ENCODE data around the gene MSH5. TPM values are rescaled to one million over a fixed set of nuclear protein-coding genes. Genes with fewer than 3 reads are reported as not detected.

Gene MSH5
- total RNA-seq, 1 experiment from 2014 or later = 22.4 TPM

DNA sequence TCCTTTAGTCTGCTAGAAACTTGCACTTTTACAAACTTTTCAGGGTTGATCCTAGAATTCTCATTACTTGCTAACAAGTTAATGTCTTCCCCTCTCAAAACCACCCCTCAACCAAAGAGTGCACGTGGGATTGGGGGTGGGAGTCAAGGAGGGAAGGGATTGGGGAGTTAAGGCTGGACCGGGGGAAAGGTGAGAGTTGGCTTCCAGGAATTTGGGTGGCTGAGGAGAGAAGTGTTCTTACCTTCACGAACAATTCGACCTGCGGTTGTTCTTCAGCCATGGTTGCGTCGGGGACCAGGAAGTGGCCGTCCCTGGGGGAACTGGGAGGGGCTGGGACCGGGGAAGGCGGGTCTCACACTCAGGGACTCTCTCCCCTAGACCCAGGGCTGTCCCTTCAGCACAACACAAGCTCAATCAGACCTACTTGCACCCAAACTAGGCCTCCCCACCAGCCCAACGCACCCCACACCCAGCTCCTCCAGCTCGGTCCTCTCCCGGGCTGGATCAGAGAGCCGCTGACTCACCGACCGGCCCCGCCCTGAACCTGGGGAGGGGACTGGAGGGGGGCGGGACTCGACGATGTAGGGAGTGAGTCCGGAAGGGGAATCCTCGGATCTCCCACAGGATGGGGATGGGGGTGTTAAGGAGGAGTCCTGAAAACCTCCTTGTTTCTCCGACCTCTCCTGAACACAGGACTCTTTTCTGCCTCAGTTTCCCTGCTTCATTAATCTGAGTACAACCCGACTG lies 3.6 kb upstream of the MSH5 start, which contains the start of gene CLIC1:
Gene CLIC1 (minus strand): TSS at position 510 of the 747 bp plus-strand sequence. CDS start 230 bp downstream, at position 280.
- Histone ChIP-seq H4K20me1 (ENCODE audit: control insufficient read depth, insufficient read depth, insufficient read length) (no peaks in the 10 kb centered on the region), H3K56ac (ENCODE audit: insufficient read length, low read depth, low read length) (no peak within 1 kb of the TSS), H3K9me3 (ENCODE audit: control insufficient read depth, low read depth, low read length) (no peaks in the 10 kb centered on the region), H3K79me1 (ENCODE audit: insufficient read depth, low read depth, low read length, poor library complexity, severe bottlenecking) (no peaks in the 10 kb centered on the region), H3K4me2 (ENCODE audit: insufficient read depth, insufficient read length, low read length) (peak within 1 kb of the TSS; percentile 87), H3K14ac (ENCODE audit: insufficient read depth, low read length) (peak within 1 kb of the TSS; percentile 7), H4K5ac (ENCODE audit: insufficient read length, low read depth, low read length) (no peak within 1 kb of the TSS), H3K79me2 (ENCODE audit: insufficient read depth, low read length) (peaks cover 6% of the 10 kb centered on the region; the same call in 1 of the 2 replicates), H2BK5ac (ENCODE audit: insufficient read length, low read length) (no peak within 1 kb of the TSS), H2BK120ac (ENCODE audit: low read depth, low read length, poor library complexity, severe bottlenecking) (no peak within 1 kb of the TSS), H4K8ac (replicated peaks; ENCODE audit: insufficient read length, low read depth, low read length) (no peak within 1 kb of the TSS), H3K18ac (ENCODE audit: insufficient read length, low read depth, low read length) (no peak within 1 kb of the TSS), H3K4me1 (ENCODE audit: insufficient read depth, low read length) (peaks cover 16% of the 10 kb centered on the region), H3K9ac (ENCODE audit: extremely low read depth, insufficient read length, low read length) (peak within 1 kb of the TSS; percentile 40), H2AFZ (ENCODE audit: low read length) (no peak within 1 kb of the TSS), H2BK20ac (ENCODE audit: low read depth, low read length, poor library complexity, severe bottlenecking) (no peak within 1 kb of the TSS), H3K27me3 (ENCODE audit: insufficient read depth, low read length) (no peaks in the 10 kb centered on the region), H3K23ac (ENCODE audit: insufficient read length, low read depth, low read length) (no peak within 1 kb of the TSS), H3K4ac (ENCODE audit: low read depth, low read length) (no peak within 1 kb of the TSS), H3T11ph (ENCODE audit: low read length) (no peak within 1 kb of the TSS), H4K91ac (ENCODE audit: insufficient read length, low read depth, low read length) (no peak within 1 kb of the TSS), H3K23me2 (ENCODE audit: insufficient read length, low read depth, low read length, poor library complexity, severe bottlenecking) (peaks cover 32% of the 10 kb centered on the region), H2BK12ac (ENCODE audit: insufficient read length, low read depth, low read length) (no peak within 1 kb of the TSS), H3K27ac (ENCODE audit: insufficient read length, low read depth, low read length) (no peak within 1 kb of the TSS), H2AK5ac (ENCODE audit: insufficient read length, low read length) (no peak within 1 kb of the TSS), H2BK15ac (ENCODE audit: low read depth, low read length) (no peak within 1 kb of the TSS)
- Mint-ChIP-seq H3K4me3 (peak within 1 kb of the TSS; percentile 91 to 98), H3K9me3 (no peaks in the 10 kb centered on the region), H3K27me3 (ENCODE audit: low read depth) (no peaks in the 10 kb centered on the region), H3K27ac (peak within 1 kb of the TSS; percentile 81 to 97 (median 89); a peak in 6 of 7 replicates), H3K36me3 (ENCODE audit: insufficient read depth in 1 of 3, low read depth in 3 of 3) (peaks cover 33 to 36% (median 36%) of the 10 kb centered on the region in 3 experiments), H3K4me1 (peaks cover 44 to 54% of the 10 kb centered on the region in 2 experiments)
- TF ChIP-seq, protein P1, sequence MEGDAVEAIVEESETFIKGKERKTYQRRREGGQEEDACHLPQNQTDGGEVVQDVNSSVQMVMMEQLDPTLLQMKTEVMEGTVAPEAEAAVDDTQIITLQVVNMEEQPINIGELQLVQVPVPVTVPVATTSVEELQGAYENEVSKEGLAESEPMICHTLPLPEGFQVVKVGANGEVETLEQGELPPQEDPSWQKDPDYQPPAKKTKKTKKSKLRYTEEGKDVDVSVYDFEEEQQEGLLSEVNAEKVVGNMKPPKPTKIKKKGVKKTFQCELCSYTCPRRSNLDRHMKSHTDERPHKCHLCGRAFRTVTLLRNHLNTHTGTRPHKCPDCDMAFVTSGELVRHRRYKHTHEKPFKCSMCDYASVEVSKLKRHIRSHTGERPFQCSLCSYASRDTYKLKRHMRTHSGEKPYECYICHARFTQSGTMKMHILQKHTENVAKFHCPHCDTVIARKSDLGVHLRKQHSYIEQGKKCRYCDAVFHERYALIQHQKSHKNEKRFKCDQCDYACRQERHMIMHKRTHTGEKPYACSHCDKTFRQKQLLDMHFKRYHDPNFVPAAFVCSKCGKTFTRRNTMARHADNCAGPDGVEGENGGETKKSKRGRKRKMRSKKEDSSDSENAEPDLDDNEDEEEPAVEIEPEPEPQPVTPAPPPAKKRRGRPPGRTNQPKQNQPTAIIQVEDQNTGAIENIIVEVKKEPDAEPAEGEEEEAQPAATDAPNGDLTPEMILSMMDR (conservative IDR thresholded peaks at IDR 0.05) = no peak
- no CpG with 5 or more reads among the region's 24 CpGs for WGBS (ENCODE audit: extremely low coverage, insufficient read length, low lambda C conversion rate)
- DNase-seq = peak; percentile 88
